CD4-positive, alpha-beta T cell treated with Interleukin-12 subunit alpha and Interleukin-12 subunit beta, for 1 hour (primary cell): Measurements from ENCODE around the gene QRICH1.

ENCODE experiments used
- DNase-seq: peaks from one replicate; pipeline ENCODE4 v3.0.0-alpha.2; 2020

Gene QRICH1

GRCh38 chr3:48996640-48997039 is 97.2 kb downstream of the QRICH1 start:
- no peak for DNase-seq

- DNase-seq, result no peak
Measured at GRCh38 chr3:48993834-48994233, 100.0 kb downstream of the QRICH1 start.

DNA sequence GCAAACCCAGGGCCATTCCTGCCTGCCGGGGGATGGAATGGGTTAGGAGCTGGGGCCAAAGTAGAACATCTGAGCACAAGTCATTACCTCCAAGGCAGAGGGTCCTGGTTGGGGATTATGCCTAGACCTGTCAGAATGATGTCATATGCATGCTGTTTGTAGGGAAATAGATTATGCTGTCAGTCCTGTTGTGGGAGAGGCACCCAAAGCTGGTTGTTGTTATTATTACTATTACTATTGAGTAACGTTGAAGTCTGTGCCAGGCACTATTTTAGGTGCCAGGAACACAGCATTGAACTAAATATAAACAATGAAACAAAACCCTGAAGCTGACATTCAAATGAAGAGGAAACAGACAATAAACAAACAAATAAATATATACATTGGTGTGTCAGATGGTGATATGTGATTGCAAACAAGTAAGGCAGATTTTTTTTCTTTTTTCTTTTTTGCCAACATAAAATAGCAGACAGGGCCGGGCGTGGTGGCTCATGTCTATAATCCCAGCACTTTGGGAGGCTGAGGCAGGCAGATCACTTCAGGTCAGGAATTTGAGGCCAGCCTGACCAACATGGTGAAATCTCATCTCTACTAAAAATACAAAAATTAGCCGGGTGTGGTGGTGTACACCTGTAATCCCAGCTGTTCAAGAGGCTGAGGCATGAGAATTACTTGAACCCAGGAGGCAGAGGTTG is 101.9 kb downstream of the QRICH1 start:
- no peak for DNase-seq

GRCh38 chr3:48990636-48991469 is 103.0 kb downstream of the QRICH1 start:
- DNase-seq, result peak; percentile 49

GRCh38 chr3:48989796-48990635 is 103.9 kb downstream of the QRICH1 start, which contains the start of gene P4HTM:
TSS of gene P4HTM (plus strand) at chr3:48990241. CDS start at chr3:48990257, 16 bp downstream.
- peak; percentile 73 for DNase-seq

- DNase-seq, result no peak
Measured at GRCh38 chr3:48989126-48989795, 104.6 kb downstream of the QRICH1 start.

DNA sequence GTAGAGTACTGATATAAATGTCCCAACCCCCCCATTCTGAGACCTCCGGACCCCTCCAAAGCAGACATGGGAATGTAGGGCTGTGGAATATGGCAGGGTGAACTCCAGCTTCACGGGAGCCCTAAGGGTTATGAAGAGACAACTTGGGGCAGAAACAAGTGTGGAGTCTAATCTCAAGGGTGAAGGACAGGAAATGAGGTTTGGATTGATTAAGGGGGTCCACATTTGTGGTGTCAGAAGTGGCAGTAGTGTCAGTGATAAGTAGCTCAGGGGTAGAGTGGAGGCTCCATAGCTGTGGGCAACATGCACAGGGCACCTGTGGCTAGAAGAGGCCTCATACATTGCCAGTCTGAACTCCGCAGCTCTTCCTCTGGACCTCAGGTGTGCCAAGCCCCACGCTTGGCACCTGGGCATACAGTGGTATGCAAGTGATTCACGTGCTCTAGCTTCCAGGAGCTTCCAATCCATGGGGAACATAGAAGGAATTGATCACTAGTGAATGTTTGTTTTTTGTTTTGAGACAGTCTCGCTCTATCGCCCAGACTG is 108.0 kb downstream of the QRICH1 start:
- DNase-seq, result no peak

DNA sequence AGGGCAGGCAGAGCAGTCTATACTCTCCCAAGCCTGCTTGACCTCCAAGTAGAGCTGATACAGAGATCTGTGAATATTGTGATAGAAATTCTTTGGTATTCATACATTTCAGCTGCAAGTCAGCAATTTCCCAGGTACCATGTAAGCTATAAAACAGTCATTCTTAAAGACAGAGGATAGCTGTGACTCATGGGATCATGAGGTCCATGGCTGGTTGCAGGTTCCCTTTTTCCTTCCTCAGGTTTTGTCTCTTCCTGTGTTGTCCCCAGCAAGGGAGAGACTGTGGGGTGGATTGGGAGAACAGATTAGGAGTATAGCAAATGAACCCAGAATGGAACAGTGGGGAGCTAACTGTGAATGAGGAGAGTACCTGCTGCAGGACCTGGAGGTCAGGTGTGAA is 109.2 kb downstream of the QRICH1 start:
- DNase-seq, result no peak

GRCh38 chr3:48983096-48983495 is 110.8 kb downstream of the QRICH1 start:
- no peak for DNase-seq

DNA sequence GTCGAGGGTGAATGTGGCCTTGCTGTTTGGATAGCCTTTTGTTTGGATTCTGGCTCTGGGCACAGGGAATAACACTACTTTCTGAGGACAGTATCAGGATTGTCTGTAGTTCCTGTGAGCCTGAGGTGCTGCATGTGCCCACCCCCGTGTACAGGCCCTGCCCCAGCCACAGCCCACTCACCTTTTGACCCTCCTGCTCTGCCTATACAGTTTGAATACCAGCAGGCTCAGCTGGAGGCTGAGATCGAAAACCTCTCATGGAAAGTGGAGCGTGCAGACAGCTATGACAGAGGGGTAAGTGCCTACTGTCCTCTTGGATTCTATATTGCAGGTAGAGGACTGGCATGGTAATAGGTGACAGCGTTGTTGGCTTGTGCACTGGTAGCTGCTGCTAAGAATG is 111.2 kb downstream of the QRICH1 start:
- DNase-seq, result no peak

DNA sequence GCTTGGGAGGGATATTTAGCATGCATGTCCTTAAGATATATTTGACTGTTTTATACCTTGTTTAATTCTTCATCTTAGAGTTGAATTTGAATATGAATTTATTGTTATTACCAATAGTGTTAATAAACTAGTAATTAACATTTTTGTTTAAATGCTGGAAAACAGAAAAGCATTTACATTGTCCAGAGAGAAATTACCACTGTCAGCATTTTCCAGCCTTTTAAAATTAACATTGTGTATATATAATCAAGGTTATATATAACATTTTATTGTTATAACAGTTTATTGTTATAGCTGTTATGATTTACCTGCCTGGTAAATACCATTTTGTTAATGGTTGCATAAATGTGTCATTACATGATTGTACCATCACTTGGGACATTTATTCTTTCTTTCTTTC is 111.9 kb downstream of the QRICH1 start:
- DNase-seq, result no peak

- no peak for DNase-seq
Measured at GRCh38 chr3:48980295-48980694, 113.6 kb downstream of the QRICH1 start.
